K562 (cell line): ENCODE results near the gene OR10H5. TPM values are rescaled to one million over a fixed set of nuclear protein-coding genes. Genes with fewer than 3 reads are reported as not detected.

Experiments
- ATF3 ChIP-seq, 2 experiments: fragments of 450-650 bp in 1 of 2; sonication (generic) in 1 of 2; formaldehyde crosslinking in 1 of 2; IDR thresholded peaks in 1 of 2; conservative IDR thresholded peaks in 1 of 2; 2 replicates each; pipeline versions ENCODE4 v1.6.1 to v1.8.1; 2016 to 2023; ENCODE audit warnings: mild to moderate bottlenecking in 2 of 2, moderate library complexity in 2 of 2, inconsistent platforms in 1 of 2, missing genetic modification reagents in 1 of 2
- CHD7 ChIP-seq: fragments of 200-600 bp; sonication (generic); IDR thresholded peaks from one replicate; pipeline ENCODE4 v1.6.1; 2012; ENCODE audit warnings: mild to moderate bottlenecking, low read depth, low read length, inconsistent platforms
- FOSL1 ChIP-seq: fragments of 200-800 bp; sonication (Bioruptor generic); conservative IDR thresholded peaks from 2 replicates; pipeline ENCODE4 v1.6.1; 2016; ENCODE audit warnings: missing genetic modification characterization, missing compliant biosample characterization
- RB1 ChIP-seq: fragments of 450-650 bp; IDR thresholded peaks from 2 replicates; pipeline ENCODE4 v1.6.1; 2017; ENCODE audit warnings: low read depth, mild to moderate bottlenecking
- REST ChIP-seq, 2 experiments: fragments of 450-650 bp; formaldehyde crosslinking in 1 of 2; IDR thresholded peaks; 2 replicates each; pipeline versions ENCODE4 v1.4.0 to v1.6.1; 2014 to 2020; ENCODE audit warnings: mild to moderate bottlenecking in 2 of 2, borderline replicate concordance in 1 of 2, low read depth in 1 of 2
- polyA plus RNA-seq, 8 experiments: library from polyadenylated mRNA; depleted of rRNA in 4 of 8; stranded (reverse) in 5 of 8; unstranded in 3 of 8; fragments of >200 nt; fragmentation: Nextera tagmentation in 2 of 8; fragmentation: Illumina TruSeq in 1 of 8; extraction: Ambion mirVana in 2 of 8; extraction: Trizol in 1 of 8; gene quantifications; 2 replicates each; pipeline versions ENCODE4 v1.2.1 to v1.2.3, GENCODE V29; 2011 to 2014; ENCODE audit warnings: inconsistent platforms in 1 of 8, missing spikeins in 1 of 8
- total RNA-seq, 7 experiments: library from RNA; depleted of rRNA in 6 of 7; stranded (reverse); fragments of >200 nt in 6 of 7; fragmentation: Illumina TruSeq in 2 of 7; extraction: Trizol in 2 of 7; gene quantifications; 2 replicates each; pipeline versions ENCODE4 v1.2.1 to v1.2.3, GENCODE V29; 2011 to 2021; ENCODE audit warnings: low replicate concordance in 1 of 7

Gene OR10H5
- total and polyA plus RNA-seq, 9 of the 15 experiments (the other 6 are each of a cell fraction or from before 2014, with no cell fraction given) = not detected

GRCh38 chr19:15810335-15810734, 22.9 kb downstream of the OR10H5 start (continued):
- no peak for TF ChIP-seq CHD7
- TF ChIP-seq REST (IDR thresholded peaks at IDR 0.05; ENCODE audit: borderline replicate concordance) = peak; percentile 64; the same call in 1 of the 2 replicates
- TF ChIP-seq REST (CRISPR knock-in tag; IDR thresholded peaks at IDR 0.05; ENCODE audit: low read depth) = no peak
- peak; percentile 72 for TF ChIP-seq ATF3 (IDR thresholded peaks at IDR 0.05)
- no peak for TF ChIP-seq ATF3 (CRISPR knock-in tag; conservative IDR thresholded peaks at IDR 0.05)
- TF ChIP-seq FOSL1 (tag) = peak; percentile 54
- TF ChIP-seq RB1 = peak; percentile 31; the same call in 1 of the 2 replicates
